ENCODE data around the gene SMAD6.

Gene SMAD6

DNA sequence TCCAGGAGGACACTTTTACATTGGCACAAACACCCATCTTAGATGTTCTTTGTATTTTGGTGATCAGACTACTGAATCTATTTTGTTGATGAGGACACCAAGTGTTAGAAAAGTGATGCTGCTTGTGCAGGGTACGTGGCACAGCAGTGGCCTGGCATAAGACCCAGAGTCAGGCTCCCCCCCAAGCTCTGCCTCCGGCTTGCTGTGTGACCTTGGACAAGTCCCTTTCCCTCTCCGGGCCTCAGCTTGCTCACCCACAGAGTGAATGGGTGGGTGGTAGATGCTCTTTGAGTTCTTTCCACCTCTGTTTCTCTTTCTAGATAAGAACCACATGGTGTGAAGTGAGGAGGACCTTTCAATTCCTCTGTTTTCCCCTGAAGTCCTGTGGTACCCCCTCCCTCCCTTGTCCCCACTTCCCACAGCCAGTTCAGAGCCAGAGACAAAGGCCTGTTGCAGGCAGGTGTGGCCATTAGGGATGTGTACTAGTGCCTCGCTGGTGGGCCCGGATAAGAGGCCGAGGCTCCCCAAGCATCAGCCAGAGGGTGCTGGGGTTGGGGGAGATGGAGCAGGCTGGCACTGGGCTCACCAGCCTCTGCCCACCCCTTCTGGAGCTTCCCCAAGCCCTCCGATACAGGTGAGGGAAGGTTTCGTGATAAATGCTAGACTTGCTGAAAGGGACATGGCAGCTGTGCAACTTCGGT, 43.6 kb downstream of the SMAD6 start:
- TF ChIP-seq SIN3A (IDR thresholded peaks at IDR 0.05; ENCODE audit: borderline replicate concordance, insufficient read depth, low read length): no peak
- no peak for TF ChIP-seq FOXP2 (optimal IDR thresholded peaks at IDR 0.05; ENCODE audit: borderline replicate concordance, extremely low read depth, extremely low read length, insufficient read depth)
- no peak for TF ChIP-seq TAF1 (IDR thresholded peaks at IDR 0.05; ENCODE audit: borderline replicate concordance, insufficient read depth, low read length)
- TF ChIP-seq POLR2AphosphoS5 (IDR thresholded peaks at IDR 0.05; ENCODE audit: low read depth, low read length): no peak
- TF ChIP-seq REST (IDR thresholded peaks at IDR 0.05; ENCODE audit: insufficient read depth in 1 of 2, low read depth in 2 of 2, low read length in 2 of 2): no peak

DNA sequence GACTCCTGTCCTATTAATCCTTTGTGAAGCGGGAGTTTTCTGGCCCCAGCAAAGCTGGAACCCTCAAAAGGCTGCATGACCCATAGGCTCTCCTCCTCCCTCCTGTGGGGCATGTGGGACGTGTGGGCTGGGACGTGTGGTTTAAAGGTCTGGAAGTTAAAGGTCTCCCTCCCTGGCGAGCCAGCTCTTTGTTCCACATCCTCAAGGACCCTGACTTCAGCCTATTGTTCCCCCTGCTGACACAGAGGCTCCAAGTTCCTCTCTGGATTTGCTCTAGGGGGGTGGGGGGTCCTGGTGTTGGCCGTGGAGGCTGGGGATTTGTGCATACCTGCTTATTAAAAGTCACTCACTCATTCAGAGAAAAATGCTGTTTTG, 44.2 kb downstream of the SMAD6 start:
- TF ChIP-seq TAF1 (IDR thresholded peaks at IDR 0.05; ENCODE audit: borderline replicate concordance, insufficient read depth, low read length) (no peak), FOXP2 (optimal IDR thresholded peaks at IDR 0.05; ENCODE audit: borderline replicate concordance, extremely low read depth, extremely low read length, insufficient read depth) (no peak), POLR2AphosphoS5 (IDR thresholded peaks at IDR 0.05; ENCODE audit: low read depth, low read length) (no peak)

GRCh38 chr15:66747223-66747622, 45.2 kb downstream of the SMAD6 start:
- no peak for TF ChIP-seq POLR2AphosphoS5 (IDR thresholded peaks at IDR 0.05; ENCODE audit: low read depth, low read length)
- TF ChIP-seq REST (IDR thresholded peaks at IDR 0.05; ENCODE audit: insufficient read depth in 1 of 2, low read depth in 2 of 2, low read length in 2 of 2): no peak
- no peak for TF ChIP-seq SIN3A (IDR thresholded peaks at IDR 0.05; ENCODE audit: borderline replicate concordance, insufficient read depth, low read length)
- no peak for TF ChIP-seq FOXP2 (optimal IDR thresholded peaks at IDR 0.05; ENCODE audit: borderline replicate concordance, extremely low read depth, extremely low read length, insufficient read depth)
- no peak for TF ChIP-seq TAF1 (IDR thresholded peaks at IDR 0.05; ENCODE audit: borderline replicate concordance, insufficient read depth, low read length)

GRCh38 chr15:66747886-66748707, 46.1 kb downstream of the SMAD6 start:
- no peak for TF ChIP-seq SIN3A (IDR thresholded peaks at IDR 0.05; ENCODE audit: borderline replicate concordance, insufficient read depth, low read length)
- no peak for TF ChIP-seq REST (IDR thresholded peaks at IDR 0.05; ENCODE audit: insufficient read depth in 1 of 2, low read depth in 2 of 2, low read length in 2 of 2)
- no peak for TF ChIP-seq FOXP2 (optimal IDR thresholded peaks at IDR 0.05; ENCODE audit: borderline replicate concordance, extremely low read depth, extremely low read length, insufficient read depth)
- no peak for TF ChIP-seq POLR2AphosphoS5 (IDR thresholded peaks at IDR 0.05; ENCODE audit: low read depth, low read length)
- no peak for TF ChIP-seq TAF1 (IDR thresholded peaks at IDR 0.05; ENCODE audit: borderline replicate concordance, insufficient read depth, low read length)

- TF ChIP-seq SIN3A (IDR thresholded peaks at IDR 0.05; ENCODE audit: borderline replicate concordance, insufficient read depth, low read length) (no peak), FOXP2 (optimal IDR thresholded peaks at IDR 0.05; ENCODE audit: borderline replicate concordance, extremely low read depth, extremely low read length, insufficient read depth) (no peak), TAF1 (IDR thresholded peaks at IDR 0.05; ENCODE audit: borderline replicate concordance, insufficient read depth, low read length) (no peak), REST (IDR thresholded peaks at IDR 0.05; ENCODE audit: insufficient read depth in 1 of 2, low read depth in 2 of 2, low read length in 2 of 2) (no peak), POLR2AphosphoS5 (IDR thresholded peaks at IDR 0.05; ENCODE audit: low read depth, low read length) (no peak)
Observed at GRCh38 chr15:66748708-66749035, 46.6 kb downstream of the SMAD6 start.

All from PFSK-1 (cell line).